Lower leg skin (tissue), 4 donors: ENCODE data around the gene SAMD5. TPM values are rescaled to one million over a fixed set of nuclear protein-coding genes. Genes with fewer than 3 reads are reported as not detected.

Experiments used
- DNase-seq, 2 donors: peaks; one replicate each; pipeline ENCODE4 v3.0.0-alpha.2; 2019; ENCODE audit warnings: low spot score in 2 of 2
- H3K4me3 ChIP-seq: fragments of 200-600 bp; sonication (generic); 2 replicates; pipeline ENCODE4 v1.5.1; 2017; ENCODE audit warnings: mild to moderate bottlenecking, low read depth; ENCODE audit not compliant: poor library complexity, severe bottlenecking
- POLR2A ChIP-seq, 2 donors: fragments of 450-650 bp; IDR thresholded peaks; one replicate each; pipeline ENCODE4 v1.6.1; 2016 to 2017; ENCODE audit warnings: antibody characterized with exemption in 2 of 2, mild to moderate bottlenecking in 1 of 2, moderate library complexity in 1 of 2
- whole genome bisulfite sequencing, 2 donors: methylation state at CpG; one replicate each; pipeline ENCODE4 v1.1.5; 2018; 5-methylcytosine and 5-hydroxymethylcytosine counted together
- intact Hi-C: fragments of 100-400 bp; cut with DNase I; formaldehyde crosslinking; loops from one replicate; pipeline ENCODE4 v1.15.0; 2023; ENCODE audit warnings: low total_unique reads
- total RNA-seq, 4 donors: library from RNA; depleted of rRNA; stranded (reverse); fragments of >200 nt; gene quantifications; one replicate each; pipeline ENCODE4 v1.1.0, GENCODE V29; 2016
- TF ChIP-seq, protein P1 (sequence below), 3 donors: fragments of 450-650 bp; IDR thresholded peaks; one replicate each; pipeline ENCODE4 v1.5.1; 2016; ENCODE audit warnings: antibody characterized with exemption in 3 of 3, mild to moderate bottlenecking in 3 of 3, moderate library complexity in 2 of 3

Gene SAMD5
- total RNA-seq, 4 donors from 2014 or later, result 0.38 to 2.9 (median 0.87) TPM

DNA sequence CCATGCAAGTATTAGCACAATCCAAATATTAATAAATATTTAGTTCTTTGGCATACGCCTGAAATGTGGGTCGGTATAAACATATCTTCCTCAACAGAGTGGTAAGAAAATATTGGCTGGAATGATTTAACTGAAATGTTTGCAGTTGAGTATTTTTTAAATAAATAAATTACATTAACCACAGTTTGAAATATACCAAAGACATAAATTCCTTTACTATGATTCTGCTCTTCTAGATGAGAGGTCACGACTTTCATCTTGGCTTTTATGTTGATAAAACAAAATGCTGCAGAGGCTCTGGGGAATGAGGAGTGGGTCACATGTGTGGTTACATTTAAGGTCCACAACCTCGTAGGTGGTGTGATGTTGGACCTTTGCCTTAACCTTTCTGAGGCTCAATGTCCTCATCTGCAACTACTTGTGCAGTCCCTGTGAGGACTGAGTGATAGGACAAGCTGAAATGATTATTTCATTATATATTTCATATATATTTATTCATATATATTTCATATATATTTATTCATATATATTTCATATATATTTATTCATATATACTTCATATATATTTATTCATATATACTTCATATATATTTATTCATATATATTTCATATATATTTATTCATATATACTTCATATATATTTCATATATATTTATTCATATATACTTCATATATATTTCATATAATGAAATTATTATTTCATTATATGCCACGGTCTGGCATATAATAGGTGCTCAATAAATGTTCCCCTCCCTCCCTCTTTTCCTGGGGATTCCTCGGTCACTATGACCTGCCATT, 107.4 kb downstream of the SAMD5 start:
- no peak for DNase-seq
- no peak for TF ChIP-seq POLR2A (IDR thresholded peaks at IDR 0.05)
- TF ChIP-seq, protein P1, sequence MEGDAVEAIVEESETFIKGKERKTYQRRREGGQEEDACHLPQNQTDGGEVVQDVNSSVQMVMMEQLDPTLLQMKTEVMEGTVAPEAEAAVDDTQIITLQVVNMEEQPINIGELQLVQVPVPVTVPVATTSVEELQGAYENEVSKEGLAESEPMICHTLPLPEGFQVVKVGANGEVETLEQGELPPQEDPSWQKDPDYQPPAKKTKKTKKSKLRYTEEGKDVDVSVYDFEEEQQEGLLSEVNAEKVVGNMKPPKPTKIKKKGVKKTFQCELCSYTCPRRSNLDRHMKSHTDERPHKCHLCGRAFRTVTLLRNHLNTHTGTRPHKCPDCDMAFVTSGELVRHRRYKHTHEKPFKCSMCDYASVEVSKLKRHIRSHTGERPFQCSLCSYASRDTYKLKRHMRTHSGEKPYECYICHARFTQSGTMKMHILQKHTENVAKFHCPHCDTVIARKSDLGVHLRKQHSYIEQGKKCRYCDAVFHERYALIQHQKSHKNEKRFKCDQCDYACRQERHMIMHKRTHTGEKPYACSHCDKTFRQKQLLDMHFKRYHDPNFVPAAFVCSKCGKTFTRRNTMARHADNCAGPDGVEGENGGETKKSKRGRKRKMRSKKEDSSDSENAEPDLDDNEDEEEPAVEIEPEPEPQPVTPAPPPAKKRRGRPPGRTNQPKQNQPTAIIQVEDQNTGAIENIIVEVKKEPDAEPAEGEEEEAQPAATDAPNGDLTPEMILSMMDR (IDR thresholded peaks at IDR 0.05), result no peak
- 80 to 86% methylated on average over 6 of the region's 6 CpGs for WGBS, 2 donors
- intact Hi-C loops, result no loop called here
- H3K4me3 ChIP-seq, result no peak overlapping the region

- no peak for TF ChIP-seq POLR2A (IDR thresholded peaks at IDR 0.05)
- TF ChIP-seq, protein P1 (IDR thresholded peaks at IDR 0.05), result no peak
- no peak for DNase-seq
- 93 to 94% methylated on average over 3 of the region's 3 CpGs for WGBS, 2 donors
- H3K4me3 ChIP-seq, result no peak overlapping the region
- intact Hi-C loops, result no loop called here
Measured at GRCh38 chr6:147617366-147617765, 108.9 kb downstream of the SAMD5 start.

DNA sequence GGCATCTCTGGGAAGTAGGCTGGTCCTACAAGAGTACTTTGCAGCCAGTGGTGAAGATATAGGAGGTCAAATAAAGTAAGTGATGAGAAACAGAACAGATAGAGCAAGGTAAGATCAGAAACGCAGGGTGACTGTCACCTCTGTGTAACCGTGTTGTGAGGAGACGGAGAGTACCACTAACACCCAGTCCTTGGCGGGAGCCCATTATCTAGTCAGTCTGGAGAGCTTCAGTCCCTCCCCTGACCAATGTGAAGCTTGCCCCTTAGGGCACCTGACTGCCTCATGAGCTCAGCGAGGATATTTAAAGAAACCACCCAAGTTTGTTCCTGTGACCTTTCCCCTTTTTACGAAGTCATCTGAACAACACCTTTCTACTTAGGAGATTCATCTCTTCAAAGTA, 110.0 kb downstream of the SAMD5 start:
- 95 to 96% methylated on average over 6 of the region's 6 CpGs for WGBS, 2 donors
- TF ChIP-seq POLR2A (IDR thresholded peaks at IDR 0.05), result no peak
- TF ChIP-seq, protein P1 (IDR thresholded peaks at IDR 0.05), result no peak
- H3K4me3 ChIP-seq, result no peak overlapping the region
- intact Hi-C loops, result no loop called here
- DNase-seq, result no peak

GRCh38 chr6:147618927-147619326, 110.4 kb downstream of the SAMD5 start:
- WGBS, 2 donors, result 83 to 85% methylated on average over 6 of the region's 6 CpGs
- no peak for DNase-seq
- TF ChIP-seq, protein P1 (IDR thresholded peaks at IDR 0.05), result no peak
- TF ChIP-seq POLR2A (IDR thresholded peaks at IDR 0.05), result no peak
- no peak overlapping the region for H3K4me3 ChIP-seq
- intact Hi-C loops, result no loop called here
